Measurements from ENCODE around the gene SMARCB1.

Gene SMARCB1

DNA sequence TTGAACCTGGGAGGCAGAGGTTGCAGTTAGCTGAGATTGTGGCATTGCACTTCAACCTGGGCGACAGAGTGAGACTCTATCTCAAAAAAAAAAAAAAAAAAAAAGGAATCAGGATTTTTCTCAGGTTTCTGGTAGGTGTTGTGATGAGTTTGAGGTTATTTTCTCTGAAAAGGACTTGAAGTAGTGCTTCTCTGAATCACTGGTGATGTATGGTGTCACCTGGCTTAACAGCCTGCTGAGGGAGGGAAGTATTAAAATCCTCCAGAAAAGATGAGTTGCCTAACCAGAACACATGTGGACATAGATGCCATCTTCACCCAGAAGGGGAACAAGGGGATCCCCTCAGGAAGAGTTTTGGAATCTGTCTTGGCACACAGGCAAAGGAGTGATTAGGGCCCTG is 20.1 kb downstream of the SMARCB1 start:
- Mint-ChIP-seq H3K4me1 (no peaks in the 10 kb centered on the region), H3K27ac (ENCODE audit: low read depth) (no peak overlapping the region), H3K27me3 (no peaks in the 10 kb centered on the region), H3K9me3 (no peaks in the 10 kb centered on the region), H3K36me3 (ENCODE audit: insufficient read depth) (peaks cover 49% of the 10 kb centered on the region), H3K4me3 (no peak overlapping the region)
- DNase-seq (ENCODE audit: low spot score in 2 of 2) (no peak), ATAC-seq (replicated peaks; ENCODE audit: extremely low read depth, poor library complexity, severe bottlenecking) (no peak)

GRCh38 chr22:23812378-23812777 is 25.6 kb downstream of the SMARCB1 start:
- ATAC-seq (replicated peaks; ENCODE audit: extremely low read depth, poor library complexity, severe bottlenecking) (no peak), DNase-seq (ENCODE audit: low spot score in 2 of 2) (no peak)
- Mint-ChIP-seq H3K27me3 (no peaks in the 10 kb centered on the region), H3K4me1 (peaks cover 5% of the 10 kb centered on the region), H3K9me3 (no peaks in the 10 kb centered on the region), H3K27ac (ENCODE audit: low read depth) (no peak overlapping the region), H3K4me3 (no peak overlapping the region), H3K36me3 (ENCODE audit: insufficient read depth) (peaks cover 32% of the 10 kb centered on the region)

DNA sequence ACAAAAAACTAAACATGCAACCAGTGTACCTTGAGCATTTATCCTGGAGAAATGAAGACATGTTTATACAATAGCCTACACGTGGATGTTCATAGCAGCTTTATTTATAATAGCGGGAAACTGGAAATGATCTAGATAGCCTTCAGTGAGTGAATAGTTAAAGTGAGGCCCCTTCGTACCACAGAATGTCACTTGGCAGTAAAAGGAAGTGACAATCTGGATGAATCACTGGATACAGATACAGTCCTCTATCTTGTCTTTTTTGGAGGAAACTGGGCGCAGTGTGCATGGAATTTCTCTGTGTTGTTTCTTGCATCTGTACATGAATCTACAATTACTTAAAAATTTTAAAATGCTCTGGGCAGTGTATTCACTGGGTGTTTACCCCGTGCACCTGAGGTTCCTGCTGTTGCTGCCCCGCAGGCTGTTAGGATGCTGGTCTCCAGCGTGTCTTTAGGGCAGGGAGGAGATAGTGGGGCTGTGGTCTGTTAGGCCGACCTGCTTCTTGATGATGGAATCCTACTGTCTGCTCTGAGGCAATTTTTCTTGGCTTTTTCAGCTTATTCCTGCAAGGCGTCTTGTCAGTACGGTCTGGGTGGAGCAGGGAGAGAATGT is 28.9 kb downstream of the SMARCB1 start:
- DNase-seq (ENCODE audit: low spot score in 2 of 2): no peak
- peaks cover 5% of the 10 kb centered on the region for H3K4me1 Mint-ChIP-seq
- H3K27me3 Mint-ChIP-seq: no peaks in the 10 kb centered on the region
- H3K27ac Mint-ChIP-seq (ENCODE audit: low read depth): no peak overlapping the region
- H3K36me3 Mint-ChIP-seq (ENCODE audit: insufficient read depth): peaks cover 36% of the 10 kb centered on the region
- no peaks in the 10 kb centered on the region for H3K9me3 Mint-ChIP-seq
- ATAC-seq (replicated peaks; ENCODE audit: extremely low read depth, poor library complexity, severe bottlenecking): no peak
- no peak overlapping the region for H3K4me3 Mint-ChIP-seq

DNA sequence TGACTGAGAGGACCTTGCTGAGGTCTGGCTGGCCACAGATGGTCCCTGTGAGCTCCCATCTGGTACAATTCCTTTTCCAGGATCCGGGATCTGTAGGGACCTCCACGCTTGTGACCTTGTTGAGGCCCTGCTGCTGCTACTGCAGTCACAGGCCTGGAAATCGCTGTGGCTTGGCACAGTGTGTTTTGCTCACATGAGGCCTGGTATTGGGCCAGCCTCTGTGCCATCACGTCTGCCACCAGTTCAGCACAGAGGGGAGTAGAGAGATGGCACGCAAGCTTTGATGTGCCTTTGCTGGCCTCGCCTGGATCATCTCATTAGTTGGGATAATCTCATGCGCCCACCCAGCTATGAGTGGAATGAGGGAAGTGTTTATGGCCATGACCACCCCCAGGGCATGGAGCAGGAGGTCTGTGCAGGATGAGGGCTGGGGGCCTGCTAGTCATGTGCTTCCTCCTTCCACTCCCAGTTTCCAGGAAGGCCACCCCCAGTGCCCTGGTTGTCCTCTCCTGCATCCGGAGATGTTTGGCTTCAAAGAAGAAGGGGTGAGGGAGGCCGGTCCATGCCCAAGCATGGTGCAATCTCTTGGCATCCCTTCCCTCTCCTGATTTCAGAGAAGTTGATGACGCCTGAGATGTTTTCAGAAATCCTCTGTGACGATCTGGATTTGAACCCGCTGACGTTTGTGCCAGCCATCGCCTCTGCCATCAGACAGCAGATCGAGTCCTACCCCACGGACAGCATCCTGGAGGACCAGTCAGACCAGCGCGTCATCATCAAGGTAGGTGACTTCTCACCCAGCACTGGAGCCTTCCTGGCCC is 29.6 kb downstream of the SMARCB1 start:
- DNase-seq (ENCODE audit: low spot score in 2 of 2): no peak
- Mint-ChIP-seq H3K27ac (ENCODE audit: low read depth) (no peak overlapping the region), H3K27me3 (no peaks in the 10 kb centered on the region), H3K36me3 (ENCODE audit: insufficient read depth) (peaks cover 33% of the 10 kb centered on the region), H3K4me3 (no peak overlapping the region), H3K4me1 (peaks cover 5% of the 10 kb centered on the region), H3K9me3 (no peaks in the 10 kb centered on the region)
- ATAC-seq (replicated peaks; ENCODE audit: extremely low read depth, poor library complexity, severe bottlenecking): no peak

- Mint-ChIP-seq H3K36me3 (ENCODE audit: insufficient read depth) (peaks cover 32% of the 10 kb centered on the region), H3K4me3 (no peak overlapping the region), H3K9me3 (no peaks in the 10 kb centered on the region), H3K27ac (ENCODE audit: low read depth) (no peak overlapping the region), H3K4me1 (peaks cover 5% of the 10 kb centered on the region), H3K27me3 (no peaks in the 10 kb centered on the region)
- no peak for ATAC-seq (replicated peaks; ENCODE audit: extremely low read depth, poor library complexity, severe bottlenecking)
- DNase-seq (ENCODE audit: low spot score in 2 of 2): no peak
Observed at GRCh38 chr22:23817146-23817545, 30.4 kb downstream of the SMARCB1 start.

- Mint-ChIP-seq H3K4me1 (peaks cover 6% of the 10 kb centered on the region), H3K27me3 (no peaks in the 10 kb centered on the region), H3K9me3 (no peaks in the 10 kb centered on the region), H3K4me3 (no peak overlapping the region), H3K27ac (ENCODE audit: low read depth) (no peak overlapping the region), H3K36me3 (ENCODE audit: insufficient read depth) (peaks cover 33% of the 10 kb centered on the region)
- ATAC-seq (replicated peaks; ENCODE audit: extremely low read depth, poor library complexity, severe bottlenecking) (no peak), DNase-seq (ENCODE audit: low spot score in 2 of 2) (no peak)
Observed at GRCh38 chr22:23818541-23818940, 31.8 kb downstream of the SMARCB1 start.

DNA sequence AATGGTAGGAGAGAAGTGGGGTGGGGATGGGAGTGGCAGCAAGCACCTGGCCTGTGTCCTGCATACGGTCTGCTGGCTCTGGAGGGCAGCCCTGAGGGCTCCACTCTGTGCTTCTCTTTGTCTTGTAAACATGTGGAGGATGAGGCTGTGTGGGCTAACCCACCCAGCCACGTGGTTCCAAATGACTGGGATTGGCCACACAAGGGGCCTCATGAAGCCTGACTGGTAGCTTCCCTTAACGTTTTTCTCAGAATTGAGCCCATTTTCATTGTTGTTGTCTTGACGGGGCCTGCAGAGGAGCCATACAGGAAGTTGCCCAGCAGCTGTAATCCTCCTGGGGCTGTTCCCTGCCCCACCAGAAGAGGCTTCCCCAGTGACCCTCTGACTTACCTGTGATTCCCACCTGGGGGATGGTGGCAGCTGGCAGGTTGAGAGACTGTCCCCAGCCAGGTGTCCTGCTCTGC is 34.0 kb downstream of the SMARCB1 start:
- Mint-ChIP-seq H3K27ac (ENCODE audit: low read depth) (no peak overlapping the region), H3K9me3 (no peaks in the 10 kb centered on the region), H3K4me3 (no peak overlapping the region), H3K4me1 (peaks cover 12% of the 10 kb centered on the region), H3K36me3 (ENCODE audit: insufficient read depth) (peaks cover 42% of the 10 kb centered on the region), H3K27me3 (no peaks in the 10 kb centered on the region)
- no peak for ATAC-seq (replicated peaks; ENCODE audit: extremely low read depth, poor library complexity, severe bottlenecking)
- DNase-seq (ENCODE audit: low spot score in 2 of 2): no peak

- H3K4me1 Mint-ChIP-seq: peaks cover 9% of the 10 kb centered on the region
- peak overlapping the region; percentile 53 for H3K27ac Mint-ChIP-seq (ENCODE audit: low read depth)
- no peaks in the 10 kb centered on the region for H3K9me3 Mint-ChIP-seq
- peaks cover 46% of the 10 kb centered on the region for H3K36me3 Mint-ChIP-seq (ENCODE audit: insufficient read depth)
- DNase-seq (ENCODE audit: low spot score in 2 of 2) (no peak), ATAC-seq (replicated peaks; ENCODE audit: extremely low read depth, poor library complexity, severe bottlenecking) (no peak)
- no peaks in the 10 kb centered on the region for H3K27me3 Mint-ChIP-seq
- H3K4me3 Mint-ChIP-seq: no peak overlapping the region
Observed at GRCh38 chr22:23822101-23822671, 35.4 kb downstream of the SMARCB1 start.

DNA sequence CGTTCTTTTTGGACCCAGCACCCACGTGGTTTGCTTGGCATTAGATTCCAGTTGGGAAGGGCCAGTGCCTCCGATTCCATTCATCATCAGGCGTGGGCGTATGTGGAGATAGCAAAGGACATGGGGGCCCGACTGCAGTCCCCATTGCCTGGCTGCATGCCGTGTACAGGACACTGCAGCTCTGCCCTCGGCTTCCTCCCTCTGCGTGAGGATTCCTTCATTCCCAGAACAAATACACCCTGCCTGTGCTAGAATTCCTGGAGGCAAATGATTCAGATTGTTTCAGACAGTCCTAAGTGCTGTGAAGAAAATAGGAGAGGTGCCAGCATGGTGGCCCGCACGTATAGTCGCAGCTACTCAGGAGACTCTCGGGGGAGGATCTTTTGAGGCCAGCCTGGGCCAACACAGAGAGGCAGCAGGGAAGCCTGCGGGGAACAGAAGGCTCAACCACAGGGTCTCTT is 36.6 kb downstream of the SMARCB1 start:
- Mint-ChIP-seq H3K27ac (ENCODE audit: low read depth) (peak overlapping the region; percentile 53), H3K9me3 (no peaks in the 10 kb centered on the region), H3K4me1 (peaks cover 6% of the 10 kb centered on the region), H3K36me3 (ENCODE audit: insufficient read depth) (peaks cover 47% of the 10 kb centered on the region), H3K27me3 (no peaks in the 10 kb centered on the region), H3K4me3 (no peak overlapping the region)
- no peak for ATAC-seq (replicated peaks; ENCODE audit: extremely low read depth, poor library complexity, severe bottlenecking)
- DNase-seq (ENCODE audit: low spot score in 2 of 2): no peak

DNA sequence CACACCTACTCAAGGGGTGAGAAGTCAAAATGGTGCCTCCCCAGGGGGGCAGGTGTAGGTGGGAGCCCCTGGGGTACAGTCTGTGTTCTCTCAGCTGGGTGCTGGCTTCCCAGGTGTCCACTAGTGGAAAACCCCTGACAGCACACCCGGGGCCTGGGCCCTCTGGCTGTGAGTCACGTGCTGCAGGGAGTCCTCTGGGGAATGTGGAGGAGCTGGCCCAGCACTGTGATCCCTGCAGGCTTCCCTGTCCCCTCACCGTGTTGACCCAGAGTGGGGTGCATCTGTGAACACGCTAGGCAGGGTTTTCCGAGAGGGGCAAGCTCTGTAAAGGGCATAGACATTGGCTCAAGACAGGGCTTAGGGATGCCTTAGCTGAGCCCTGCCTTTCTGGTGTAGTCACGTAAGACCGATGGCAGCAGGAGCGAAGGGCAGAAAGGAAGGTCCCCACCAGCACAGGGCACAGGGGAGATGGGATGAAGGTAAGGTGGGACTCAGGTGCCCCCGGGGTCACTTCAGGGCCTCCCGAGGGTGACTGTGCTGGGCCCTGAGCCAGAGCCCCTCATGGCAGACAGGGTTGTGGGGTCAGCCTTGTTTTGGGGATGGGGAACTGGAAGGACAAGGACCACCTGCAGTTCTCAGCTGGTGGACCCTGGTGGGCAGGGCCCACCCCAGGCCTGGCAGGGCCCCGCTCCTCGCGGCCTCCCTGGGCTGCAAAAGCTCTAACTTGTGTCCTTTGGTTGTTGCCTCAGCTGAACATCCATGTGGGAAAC is 37.9 kb downstream of the SMARCB1 start:
- Mint-ChIP-seq H3K4me1 (peaks cover 15% of the 10 kb centered on the region), H3K27ac (ENCODE audit: low read depth) (no peak overlapping the region), H3K9me3 (no peaks in the 10 kb centered on the region), H3K36me3 (ENCODE audit: insufficient read depth) (peaks cover 44% of the 10 kb centered on the region), H3K27me3 (no peaks in the 10 kb centered on the region), H3K4me3 (no peak overlapping the region)
- ATAC-seq (replicated peaks; ENCODE audit: extremely low read depth, poor library complexity, severe bottlenecking): no peak
- DNase-seq (ENCODE audit: low spot score in 2 of 2): no peak

DNA sequence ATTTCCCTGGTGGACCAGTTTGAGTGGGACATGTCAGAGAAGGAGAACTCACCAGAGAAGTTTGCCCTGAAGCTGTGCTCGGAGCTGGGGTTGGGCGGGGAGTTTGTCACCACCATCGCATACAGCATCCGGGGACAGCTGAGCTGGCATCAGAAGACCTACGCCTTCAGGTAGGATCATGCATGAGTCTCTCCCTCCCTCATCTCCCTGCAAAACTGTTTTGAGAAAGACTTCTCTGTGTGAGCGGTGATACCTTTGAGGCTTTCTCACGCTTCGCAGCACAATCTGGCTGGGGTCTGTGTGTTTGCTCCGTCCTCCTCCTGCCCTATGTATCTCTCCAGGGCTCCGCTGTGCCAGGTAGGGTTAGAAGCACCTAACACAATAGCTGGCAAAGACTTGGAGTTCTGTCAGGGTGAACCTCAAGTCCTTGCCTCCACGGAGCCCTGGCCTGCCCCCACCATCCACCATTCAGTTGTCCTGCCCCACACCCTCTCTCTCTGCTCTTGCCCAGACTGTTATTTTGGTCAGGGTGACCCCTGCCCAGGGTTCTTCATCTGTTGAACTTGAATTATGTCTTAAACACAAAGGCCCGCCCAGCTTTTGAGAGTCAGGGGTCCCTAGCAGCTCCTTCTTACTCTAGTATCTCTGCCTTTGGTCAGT is 38.6 kb downstream of the SMARCB1 start:
- Mint-ChIP-seq H3K36me3 (ENCODE audit: insufficient read depth) (peaks cover 49% of the 10 kb centered on the region), H3K27me3 (no peaks in the 10 kb centered on the region), H3K27ac (ENCODE audit: low read depth) (no peak overlapping the region), H3K4me1 (peaks cover 20% of the 10 kb centered on the region), H3K4me3 (no peak overlapping the region), H3K9me3 (no peaks in the 10 kb centered on the region)
- no peak for ATAC-seq (replicated peaks; ENCODE audit: extremely low read depth, poor library complexity, severe bottlenecking)
- no peak for DNase-seq (ENCODE audit: low spot score in 2 of 2)
